GM12801 (cell line): ENCODE results near the gene FGFBP2.

Source experiments
- TF ChIP-seq, protein P1 (sequence below): IDR thresholded peaks from one replicate; pipeline ENCODE4 v1.5.1; 2011; ENCODE audit warnings: control low read depth; ENCODE audit not compliant: insufficient read length; ENCODE audit errors: extremely low read depth

FGFBP2 gene, protein sequence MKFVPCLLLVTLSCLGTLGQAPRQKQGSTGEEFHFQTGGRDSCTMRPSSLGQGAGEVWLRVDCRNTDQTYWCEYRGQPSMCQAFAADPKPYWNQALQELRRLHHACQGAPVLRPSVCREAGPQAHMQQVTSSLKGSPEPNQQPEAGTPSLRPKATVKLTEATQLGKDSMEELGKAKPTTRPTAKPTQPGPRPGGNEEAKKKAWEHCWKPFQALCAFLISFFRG

GRCh38 chr4:15963001-15963451 lies at the start of gene FGFBP2:
Gene FGFBP2, minus strand, starts transcription at chr4:15963175. Its CDS starts 46 bp downstream, at chr4:15963129.
- TF ChIP-seq, protein P1, sequence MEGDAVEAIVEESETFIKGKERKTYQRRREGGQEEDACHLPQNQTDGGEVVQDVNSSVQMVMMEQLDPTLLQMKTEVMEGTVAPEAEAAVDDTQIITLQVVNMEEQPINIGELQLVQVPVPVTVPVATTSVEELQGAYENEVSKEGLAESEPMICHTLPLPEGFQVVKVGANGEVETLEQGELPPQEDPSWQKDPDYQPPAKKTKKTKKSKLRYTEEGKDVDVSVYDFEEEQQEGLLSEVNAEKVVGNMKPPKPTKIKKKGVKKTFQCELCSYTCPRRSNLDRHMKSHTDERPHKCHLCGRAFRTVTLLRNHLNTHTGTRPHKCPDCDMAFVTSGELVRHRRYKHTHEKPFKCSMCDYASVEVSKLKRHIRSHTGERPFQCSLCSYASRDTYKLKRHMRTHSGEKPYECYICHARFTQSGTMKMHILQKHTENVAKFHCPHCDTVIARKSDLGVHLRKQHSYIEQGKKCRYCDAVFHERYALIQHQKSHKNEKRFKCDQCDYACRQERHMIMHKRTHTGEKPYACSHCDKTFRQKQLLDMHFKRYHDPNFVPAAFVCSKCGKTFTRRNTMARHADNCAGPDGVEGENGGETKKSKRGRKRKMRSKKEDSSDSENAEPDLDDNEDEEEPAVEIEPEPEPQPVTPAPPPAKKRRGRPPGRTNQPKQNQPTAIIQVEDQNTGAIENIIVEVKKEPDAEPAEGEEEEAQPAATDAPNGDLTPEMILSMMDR: no peak

DNA sequence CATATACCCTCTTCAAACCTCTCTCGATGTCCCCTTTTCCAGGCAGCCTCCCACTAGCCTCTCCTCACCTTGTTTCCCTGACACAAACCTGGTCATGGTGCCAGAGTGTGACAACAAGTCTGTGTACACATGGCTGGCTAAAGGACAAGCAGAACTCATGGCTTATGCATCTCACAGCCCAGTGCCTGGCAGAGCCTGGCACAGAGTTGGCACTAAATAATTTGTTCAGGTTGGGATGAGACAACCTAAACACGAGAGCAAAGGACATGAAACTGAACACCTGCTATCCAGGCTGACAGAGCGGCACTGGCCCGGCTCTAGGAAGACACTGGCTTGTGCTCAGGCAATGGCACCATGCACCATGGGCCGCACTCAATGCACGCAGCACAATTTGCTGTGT lies 48.2 kb upstream of the FGFBP2 start:
- TF ChIP-seq, protein P1: no peak

- TF ChIP-seq, protein P1: no peak
Observed at GRCh38 chr4:16009153-16009552, 46.2 kb upstream of the FGFBP2 start.

- TF ChIP-seq, protein P1: no peak
Observed at GRCh38 chr4:16007471-16008095, 44.6 kb upstream of the FGFBP2 start.

- TF ChIP-seq, protein P1: no peak
Observed at GRCh38 chr4:16006771-16007446, 43.9 kb upstream of the FGFBP2 start.

- TF ChIP-seq, protein P1: no peak
Observed at GRCh38 chr4:16005676-16006075, 42.7 kb upstream of the FGFBP2 start.

- TF ChIP-seq, protein P1: no peak
Observed at GRCh38 chr4:16001484-16001858, 38.5 kb upstream of the FGFBP2 start.
